Mucosa of stomach (tissue), 1 donor: Measurements from ENCODE around the gene ZNF396.

ENCODE experiments used
- H3K27me3 ChIP-seq: one replicate; pipeline ENCODE4 v1.7.0; 2013; ENCODE audit warnings: mild to moderate bottlenecking, low read length; ENCODE audit not compliant: control insufficient read depth, insufficient read depth
- H3K36me3 ChIP-seq: one replicate; pipeline ENCODE4 v1.7.0; 2013; ENCODE audit warnings: low read length; ENCODE audit not compliant: control insufficient read depth, insufficient read depth
- H3K4me1 ChIP-seq: one replicate; pipeline ENCODE4 v1.7.0; 2013; ENCODE audit warnings: mild to moderate bottlenecking, low read length; ENCODE audit not compliant: control insufficient read depth, insufficient read depth
- H3K4me3 ChIP-seq: one replicate; pipeline ENCODE4 v1.7.0; 2013; ENCODE audit warnings: low read length
- H3K9ac ChIP-seq: one replicate; pipeline ENCODE4 v1.7.0; 2013; ENCODE audit warnings: mild to moderate bottlenecking, low read length, moderate library complexity
- H3K9me3 ChIP-seq: one replicate; pipeline ENCODE4 v1.7.0; 2013; ENCODE audit warnings: mild to moderate bottlenecking, low read length, moderate library complexity; ENCODE audit not compliant: control insufficient read depth
- donor health status: Pancreatic carcinoma.

ZNF396 gene

DNA sequence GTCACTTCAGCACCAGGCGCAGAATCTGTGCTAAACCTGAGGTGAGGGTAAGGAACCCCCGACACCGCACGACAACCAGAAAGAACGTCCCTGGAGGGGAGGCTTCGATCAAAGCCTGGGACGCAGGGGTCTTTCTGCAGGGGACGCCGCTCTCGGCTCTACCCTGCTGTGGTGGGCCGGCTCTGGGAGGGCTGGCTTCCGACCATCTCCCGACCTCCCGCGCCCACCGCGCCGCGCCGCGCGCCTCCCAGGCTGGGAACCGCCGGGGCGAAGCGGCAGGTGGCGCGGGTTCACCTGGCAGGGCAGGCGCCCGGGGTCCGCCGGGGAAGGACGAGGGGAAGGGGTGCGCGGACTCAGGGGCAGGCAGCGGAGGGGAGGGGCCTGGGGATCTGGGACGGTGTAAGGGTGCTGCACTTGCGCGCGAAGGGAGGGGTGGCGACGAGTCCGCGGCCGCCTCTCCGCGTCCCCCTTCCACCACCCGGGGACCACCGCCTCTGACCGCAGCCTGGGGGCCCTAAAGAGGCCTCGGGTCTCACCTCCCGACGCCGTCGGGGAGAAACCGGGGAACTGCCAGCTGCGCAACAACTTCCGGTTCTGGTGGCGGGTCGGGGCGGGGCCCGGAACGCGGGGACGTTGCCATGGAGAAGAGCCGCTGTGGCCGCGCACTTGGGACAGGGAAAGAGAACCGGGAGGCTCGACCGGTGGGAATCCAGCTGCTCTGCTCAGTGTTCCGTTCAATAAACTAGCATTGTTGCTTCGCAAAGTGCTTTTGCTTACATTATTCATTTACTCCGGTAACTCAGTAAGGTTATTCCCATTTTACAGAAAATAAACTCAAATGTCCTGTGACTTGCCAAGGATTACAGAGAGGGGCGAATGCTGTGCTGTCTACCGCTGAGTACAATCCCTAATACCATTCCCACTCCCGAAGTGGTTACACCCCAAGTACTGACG lies at the start of gene ZNF396:
TSS of gene ZNF396 (minus strand) at position 596 of the 954 bp plus-strand sequence. CDS start 3,045 bp downstream, outside the sequence.
- H3K9ac ChIP-seq: peak within 1 kb of the TSS; percentile 72
- H3K4me1 ChIP-seq: peaks cover 5% of the 10 kb centered on the region
- no peaks in the 10 kb centered on the region for H3K9me3 ChIP-seq
- H3K36me3 ChIP-seq: no peaks in the 10 kb centered on the region
- H3K27me3 ChIP-seq: no peaks in the 10 kb centered on the region
- peak within 1 kb of the TSS; percentile 57 for H3K4me3 ChIP-seq

DNA sequence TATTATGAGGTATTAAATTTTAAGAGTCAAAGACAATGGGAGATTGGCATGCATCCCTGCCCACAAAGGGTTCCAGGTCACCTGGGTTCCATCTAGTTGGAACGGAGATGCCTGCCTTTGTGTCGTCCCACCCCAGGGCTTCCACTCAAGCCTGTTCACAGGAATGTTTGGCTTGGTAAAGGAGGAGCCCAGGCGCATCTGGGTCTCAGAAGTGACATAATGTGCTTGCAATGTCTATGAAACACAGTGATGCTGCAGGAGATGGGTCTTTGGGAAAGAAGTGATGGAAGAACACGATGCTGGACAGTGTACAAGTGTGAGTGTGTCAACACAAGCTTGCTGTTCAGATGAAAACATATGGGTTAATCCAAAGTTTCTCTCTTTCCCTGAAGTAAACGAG lies 49.6 kb upstream of the ZNF396 start:
- Histone ChIP-seq H3K4me1 (no peaks in the 10 kb centered on the region), H3K9ac (no peak overlapping the region), H3K36me3 (no peaks in the 10 kb centered on the region), H3K4me3 (no peak overlapping the region), H3K27me3 (no peaks in the 10 kb centered on the region), H3K9me3 (no peaks in the 10 kb centered on the region)

DNA sequence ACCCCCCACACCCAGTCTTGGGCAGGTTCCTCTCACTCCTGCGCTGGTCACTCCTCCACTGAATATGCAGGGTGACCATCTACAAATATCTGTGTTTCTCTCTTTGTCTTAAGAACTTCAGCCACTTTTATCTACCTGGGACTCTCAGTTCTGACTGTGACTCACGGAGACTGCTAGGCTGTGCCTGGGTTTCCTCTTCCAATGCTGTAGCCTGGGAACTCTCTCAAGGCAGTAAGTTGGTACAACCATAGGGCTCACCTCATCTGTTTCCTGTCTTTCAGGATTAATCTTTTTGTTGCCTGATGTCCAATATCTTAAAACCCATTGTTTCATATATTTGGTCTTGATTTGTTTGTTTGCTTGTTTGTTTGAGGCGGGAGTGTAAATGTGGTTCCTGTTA lies 47.2 kb upstream of the ZNF396 start:
- Histone ChIP-seq H3K4me1 (no peaks in the 10 kb centered on the region), H3K9ac (no peak overlapping the region), H3K9me3 (no peaks in the 10 kb centered on the region), H3K4me3 (no peak overlapping the region), H3K36me3 (no peaks in the 10 kb centered on the region), H3K27me3 (no peaks in the 10 kb centered on the region)

DNA sequence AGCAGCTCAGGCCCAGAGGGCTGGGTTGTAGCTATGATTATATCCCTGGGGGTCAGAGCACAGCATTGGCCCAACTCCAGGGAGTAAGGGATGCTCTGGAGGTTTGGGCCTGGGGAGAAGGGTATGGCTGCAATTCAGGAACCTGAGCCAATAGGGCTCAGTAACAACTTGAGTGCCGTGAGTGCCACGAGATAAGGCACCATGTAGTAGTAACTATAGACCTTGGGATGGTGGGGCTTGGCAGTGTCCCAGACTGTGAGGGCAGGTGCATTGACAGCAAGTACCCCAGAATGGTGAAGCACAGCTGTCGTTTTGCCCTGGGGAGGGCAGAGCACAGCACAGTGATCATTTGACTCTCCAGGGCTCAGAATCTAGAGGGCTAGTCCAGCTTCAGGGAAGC lies 45.1 kb upstream of the ZNF396 start:
- no peaks in the 10 kb centered on the region for H3K4me1 ChIP-seq
- peaks cover 3% of the 10 kb centered on the region for H3K9me3 ChIP-seq
- H3K27me3 ChIP-seq: no peaks in the 10 kb centered on the region
- H3K36me3 ChIP-seq: no peaks in the 10 kb centered on the region
- no peak overlapping the region for H3K9ac ChIP-seq
- H3K4me3 ChIP-seq: no peak overlapping the region

DNA sequence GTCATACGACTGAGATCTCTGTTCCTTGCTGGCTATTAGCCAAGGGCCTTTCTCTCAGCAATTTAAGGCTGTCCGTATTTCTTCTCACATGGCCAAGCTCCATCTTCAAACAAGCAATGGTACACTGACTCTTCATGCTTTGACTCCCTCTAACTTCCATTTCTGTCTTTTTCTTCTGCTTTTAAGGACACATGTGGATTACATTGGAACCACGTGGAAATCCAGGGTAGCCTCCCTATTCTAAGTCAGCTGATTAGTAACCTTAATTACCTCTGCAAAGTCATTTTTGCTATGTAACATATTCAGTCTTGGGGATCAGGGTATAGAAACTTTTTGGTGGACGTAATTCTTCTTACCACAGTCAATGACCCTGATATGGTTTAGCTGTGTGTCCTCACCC lies 41.5 kb upstream of the ZNF396 start:
- peaks cover 7% of the 10 kb centered on the region for H3K9me3 ChIP-seq
- H3K36me3 ChIP-seq: no peaks in the 10 kb centered on the region
- H3K4me3 ChIP-seq: no peak overlapping the region

DNA sequence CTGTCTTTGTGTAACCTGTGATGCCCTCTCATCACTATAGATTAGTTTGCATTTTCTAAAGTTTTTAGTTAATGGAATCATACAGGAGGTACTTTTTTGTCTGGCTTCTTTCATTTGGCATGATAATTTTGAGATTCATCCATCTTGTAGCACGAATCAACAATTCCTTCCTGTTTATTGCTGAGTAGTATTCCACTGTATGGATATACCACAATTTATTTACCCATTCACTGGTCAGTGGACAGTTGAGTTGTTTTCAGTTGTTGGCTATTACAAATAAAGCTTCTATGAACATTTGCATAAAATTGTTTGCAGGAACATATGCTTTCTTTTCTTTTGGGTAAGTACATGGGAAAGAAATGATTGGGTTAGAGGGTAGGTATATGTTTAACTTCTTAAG lies 40.1 kb upstream of the ZNF396 start:
- H3K4me1 ChIP-seq: no peaks in the 10 kb centered on the region
- no peaks in the 10 kb centered on the region for H3K36me3 ChIP-seq
- no peak overlapping the region for H3K4me3 ChIP-seq
- no peak overlapping the region for H3K9ac ChIP-seq
- peaks cover 7% of the 10 kb centered on the region for H3K9me3 ChIP-seq
- H3K27me3 ChIP-seq: no peaks in the 10 kb centered on the region

More for the DNA sequence above, 41.5 kb upstream of the ZNF396 start:
- Histone ChIP-seq H3K4me1 (no peaks in the 10 kb centered on the region), H3K27me3 (no peaks in the 10 kb centered on the region), H3K9ac (no peak overlapping the region)

DNA sequence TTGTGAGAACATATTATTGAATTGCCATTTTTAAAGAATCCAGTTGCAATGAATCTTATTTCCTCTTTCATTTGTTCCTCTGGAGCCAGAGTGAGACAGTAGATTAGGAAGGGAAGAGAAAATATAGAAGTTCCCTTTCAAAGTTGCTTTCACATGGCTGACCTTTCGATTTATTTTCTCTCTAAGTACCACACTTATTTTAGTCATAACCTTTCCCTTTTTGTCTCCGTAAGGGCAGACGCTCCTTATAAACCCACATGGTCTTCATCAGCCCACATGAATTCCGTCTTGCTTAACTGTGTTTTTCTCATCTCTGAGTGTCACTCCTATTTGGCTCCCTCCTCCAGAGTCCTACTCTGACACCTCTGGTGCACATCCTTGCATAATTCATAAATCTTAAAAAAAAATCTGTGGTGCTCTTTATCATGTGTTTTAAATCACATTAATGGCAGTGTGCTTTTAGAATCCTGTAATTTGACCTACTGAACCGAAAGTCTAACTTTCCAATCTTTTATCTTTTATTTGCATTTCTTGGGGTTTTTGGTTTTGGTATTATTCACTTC lies 38.5 kb upstream of the ZNF396 start:
- Histone ChIP-seq H3K36me3 (no peaks in the 10 kb centered on the region), H3K4me1 (no peaks in the 10 kb centered on the region), H3K9ac (no peak overlapping the region), H3K9me3 (peaks cover 7% of the 10 kb centered on the region), H3K4me3 (no peak overlapping the region), H3K27me3 (no peaks in the 10 kb centered on the region)

DNA sequence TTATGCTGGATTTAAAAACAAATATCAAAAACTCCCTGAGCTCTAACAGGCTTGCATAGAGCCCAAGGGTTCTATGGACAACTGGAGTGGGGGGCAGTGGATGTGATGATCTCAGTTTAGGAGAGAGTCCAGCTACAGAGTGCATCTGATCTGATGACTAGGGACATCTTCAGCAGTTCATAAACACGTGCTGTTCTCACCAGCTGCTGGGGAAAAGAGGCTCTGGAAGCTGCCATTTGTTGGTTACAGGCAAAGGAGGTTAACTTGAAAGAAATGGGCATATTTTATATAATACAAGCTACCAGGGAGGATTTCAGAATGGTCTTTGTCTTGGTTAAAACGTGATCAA lies 36.0 kb upstream of the ZNF396 start:
- no peak overlapping the region for H3K4me3 ChIP-seq
- H3K27me3 ChIP-seq: no peaks in the 10 kb centered on the region
- no peaks in the 10 kb centered on the region for H3K36me3 ChIP-seq
- no peak overlapping the region for H3K9ac ChIP-seq
- H3K9me3 ChIP-seq: peaks cover 7% of the 10 kb centered on the region
- H3K4me1 ChIP-seq: peaks cover 22% of the 10 kb centered on the region

DNA sequence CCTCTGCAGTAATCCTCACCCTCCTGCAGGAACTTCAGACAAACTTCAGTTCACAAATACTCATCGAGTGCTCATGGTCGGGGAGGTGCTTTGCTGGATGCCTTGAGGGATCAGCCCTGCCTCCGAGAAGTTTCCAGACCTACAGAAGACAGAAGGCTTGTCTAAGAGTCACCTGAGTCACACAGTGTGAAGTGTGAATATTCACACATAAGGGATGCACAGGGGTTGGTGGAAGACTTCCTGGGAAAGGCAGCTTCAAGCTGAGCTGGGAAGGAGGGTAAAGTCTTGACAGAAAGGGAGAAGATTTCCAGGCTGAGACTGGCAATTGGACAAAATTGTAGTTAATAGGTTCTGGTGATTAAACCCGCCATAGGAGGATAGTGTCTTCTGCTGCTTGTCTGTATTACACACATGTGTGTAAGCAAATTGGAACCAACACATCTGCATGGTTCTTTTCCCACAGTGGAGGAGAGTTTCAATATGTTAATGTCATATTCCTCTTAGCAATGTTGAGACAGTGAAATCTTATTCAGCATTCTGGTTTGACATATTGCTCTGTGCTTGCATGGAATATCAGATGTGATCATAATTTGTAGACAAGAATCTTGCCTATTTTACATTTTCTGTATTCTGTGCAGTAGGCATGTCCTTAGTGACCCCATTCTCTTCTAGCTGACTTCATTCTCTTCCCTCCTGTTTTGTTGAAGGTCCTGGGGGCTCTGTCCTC lies 34.7 kb upstream of the ZNF396 start:
- Histone ChIP-seq H3K36me3 (no peaks in the 10 kb centered on the region), H3K9ac (no peak overlapping the region), H3K4me1 (peaks cover 24% of the 10 kb centered on the region), H3K9me3 (no peaks in the 10 kb centered on the region), H3K27me3 (no peaks in the 10 kb centered on the region), H3K4me3 (no peak overlapping the region)

DNA sequence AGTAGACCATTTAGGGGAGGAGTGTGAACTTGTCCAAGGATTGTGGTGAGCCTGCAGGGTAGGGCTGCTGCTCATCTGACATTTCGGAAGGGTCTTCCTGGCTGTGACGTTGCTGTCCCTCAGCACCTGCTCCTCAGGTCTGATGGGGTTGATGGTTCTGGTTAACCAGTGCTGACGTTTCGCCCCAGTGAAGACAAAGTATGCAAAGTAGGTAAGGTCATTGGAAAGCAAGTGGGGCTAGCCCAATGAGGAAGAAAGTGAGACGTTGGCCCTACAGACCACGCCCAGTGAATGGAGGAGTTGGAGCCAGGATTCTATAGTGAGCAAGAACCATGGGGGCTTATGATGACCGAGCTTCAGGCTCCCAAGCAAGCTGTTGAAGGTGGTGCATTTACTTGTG lies 33.4 kb upstream of the ZNF396 start:
- H3K9me3 ChIP-seq: no peaks in the 10 kb centered on the region

DNA sequence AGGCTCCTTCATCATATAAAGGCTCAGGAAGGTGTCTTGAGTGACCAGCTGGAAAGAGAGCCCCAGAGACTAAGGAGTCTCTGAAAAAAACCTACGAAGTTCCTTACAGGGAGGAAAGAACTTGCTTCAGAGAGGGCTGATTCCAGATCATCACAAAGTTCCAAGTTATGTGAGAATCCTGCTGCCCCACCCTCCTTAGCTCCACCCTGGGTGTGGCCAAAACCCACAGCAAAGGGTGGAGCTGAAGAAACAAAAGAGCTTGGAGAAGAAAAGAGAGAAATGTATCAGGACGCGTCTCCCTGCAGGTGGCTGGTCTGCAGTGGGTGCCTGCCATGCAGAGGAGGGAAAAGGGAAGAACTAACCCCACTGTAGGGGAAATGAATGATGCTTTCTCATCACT lies 32.8 kb upstream of the ZNF396 start:
- peaks cover 24% of the 10 kb centered on the region for H3K4me1 ChIP-seq
- H3K4me3 ChIP-seq: no peak overlapping the region

More for the DNA sequence above, 33.4 kb upstream of the ZNF396 start:
- peaks cover 24% of the 10 kb centered on the region for H3K4me1 ChIP-seq
- H3K36me3 ChIP-seq: no peaks in the 10 kb centered on the region
- no peak overlapping the region for H3K9ac ChIP-seq
- no peak overlapping the region for H3K4me3 ChIP-seq
- no peaks in the 10 kb centered on the region for H3K27me3 ChIP-seq

DNA sequence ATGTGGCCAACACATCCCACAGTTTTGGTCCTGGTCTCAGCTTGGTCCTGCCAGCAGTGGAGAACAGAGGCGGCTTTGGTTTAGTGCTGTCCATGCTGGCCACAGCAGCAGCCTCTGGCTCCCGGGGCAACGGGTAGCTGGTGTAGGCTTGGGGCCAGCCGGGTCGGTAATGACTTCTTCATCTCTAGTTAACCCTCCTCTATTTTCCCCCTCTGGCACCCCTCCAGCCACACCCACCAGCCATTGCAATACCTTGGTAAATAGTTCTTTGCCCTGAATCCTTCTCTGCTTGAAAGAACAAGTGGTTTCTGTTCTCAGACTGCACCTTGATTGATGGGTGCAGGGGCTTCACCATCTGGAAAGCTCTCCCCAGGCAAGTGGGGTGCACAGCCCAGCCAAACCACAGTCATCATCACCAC lies 31.7 kb upstream of the ZNF396 start:
- Histone ChIP-seq H3K27me3 (no peaks in the 10 kb centered on the region), H3K36me3 (no peaks in the 10 kb centered on the region), H3K9ac (no peak overlapping the region), H3K4me3 (no peak overlapping the region), H3K4me1 (peaks cover 24% of the 10 kb centered on the region), H3K9me3 (no peaks in the 10 kb centered on the region)

More for the DNA sequence above, 32.8 kb upstream of the ZNF396 start:
- no peaks in the 10 kb centered on the region for H3K27me3 ChIP-seq
- no peaks in the 10 kb centered on the region for H3K36me3 ChIP-seq
- H3K9ac ChIP-seq: no peak overlapping the region
- no peaks in the 10 kb centered on the region for H3K9me3 ChIP-seq
